C4-2B (cell line): ENCODE data around the gene CCDC88C.

Experiments
- CTCF ChIP-seq: fragments of 450-650 bp; conservative IDR thresholded peaks from 2 replicates; pipeline ENCODE4 v1.5.1; 2017; ENCODE audit warnings: mild to moderate bottlenecking
- ZFX ChIP-seq: fragments of 450-650 bp; IDR thresholded peaks from 2 replicates; pipeline ENCODE4 v1.6.1; 2017

- TF ChIP-seq CTCF (no peak), ZFX (no peak)
These were observed 187.8 kb downstream of the CCDC88C start for GRCh38 chr14:91229743-91230200.
